Gastrocnemius medialis (tissue), 4 donors: ENCODE data around the gene TMEM207. TPM values are rescaled to one million over a fixed set of nuclear protein-coding genes. Genes with fewer than 3 reads are reported as not detected.
A peak's percentile ranks its signal among the peaks of the same experiment; 100 is the strongest.

Source experiments
- ATAC-seq, 2 donors: fragments of 150-250 bp; one replicate each; pipeline ENCODE4 v1.9.1; 2016
- DNase-seq, 2 donors: peaks; one replicate each; pipeline ENCODE4 v3.0.0-alpha.2; 2019
- H3K27ac ChIP-seq, 4 donors: fragments of 200-600 bp; sonication (generic); 1 replicate in 1 of 4; 2 replicates in 3 of 4; pipeline ENCODE4 v1.5.1; 2016 to 2018; ENCODE audit warnings: mild to moderate bottlenecking in 2 of 4, moderate library complexity in 1 of 4
- H3K27me3 ChIP-seq, 3 donors: fragments of 200-600 bp; sonication (generic) in 2 of 3; 1 replicate in 1 of 3; 2 replicates in 2 of 3; pipeline versions ENCODE4 v1.5.1 to v1.6.0; 2016 to 2019; ENCODE audit warnings: mild to moderate bottlenecking in 1 of 3, moderate library complexity in 1 of 3
- H3K36me3 ChIP-seq, 2 donors: fragments of 200-600 bp; sonication (generic) in 1 of 2; one replicate each; pipeline ENCODE4 v1.5.1; 2017 to 2018
- H3K4me1 ChIP-seq, 2 donors: fragments of 200-600 bp; sonication (generic) in 1 of 2; one replicate each; pipeline ENCODE4 v1.5.1; 2016 to 2017; ENCODE audit warnings: mild to moderate bottlenecking in 2 of 2
- H3K4me3 ChIP-seq, 4 donors: fragments of 200-600 bp; sonication (generic) in 3 of 4; 1 replicate in 1 of 4; 2 replicates in 3 of 4; pipeline ENCODE4 v1.5.1; 2016 to 2019; ENCODE audit warnings: mild to moderate bottlenecking in 2 of 4
- H3K9me3 ChIP-seq, 3 donors: fragments of 200-600 bp; sonication (generic) in 2 of 3; 1 replicate in 1 of 3; 2 replicates in 2 of 3; pipeline ENCODE4 v1.5.1; 2016 to 2019
- POLR2A ChIP-seq, 2 donors: fragments of 450-650 bp; IDR thresholded peaks; one replicate each; pipeline ENCODE4 v1.6.1; 2017; ENCODE audit warnings: antibody characterized with exemption in 2 of 2, mild to moderate bottlenecking in 2 of 2, moderate library complexity in 2 of 2
- in situ Hi-C, 4 donors: fragments of 200-750 bp; cut with MboI; loops; one replicate each; pipeline versions ENCODE4 v1.15.0 to v1.8.0; 2017; ENCODE audit warnings: low sequenced_read_pairs in 4 of 4
- intact Hi-C: fragments of 100-400 bp; cut with DNase I; formaldehyde crosslinking; loops from one replicate; pipeline ENCODE4 v1.15.1; 2023; ENCODE audit warnings: low total_unique reads
- total RNA-seq, 4 donors: library from RNA; depleted of rRNA; stranded (reverse); fragments of >200 nt; gene quantifications; one replicate each; pipeline versions ENCODE4 v1.1.0 to v1.2.3, GENCODE V29; 2016
- TF ChIP-seq, protein P1 (sequence below), 5 experiments: fragments of 450-650 bp in 3 of 5; fragments of 200-600 bp in 2 of 5; sonication (generic) in 2 of 5; IDR thresholded peaks in 4 of 5; conservative IDR thresholded peaks in 1 of 5; 1 replicate in 4 of 5; 2 replicates in 1 of 5; pipeline ENCODE4 v1.5.1; 2016 to 2019; ENCODE audit warnings: antibody characterized with exemption in 5 of 5, mild to moderate bottlenecking in 3 of 5, moderate library complexity in 3 of 5

The TMEM207 gene
- total RNA-seq, 4 donors from 2014 or later, result not detected

DNA sequence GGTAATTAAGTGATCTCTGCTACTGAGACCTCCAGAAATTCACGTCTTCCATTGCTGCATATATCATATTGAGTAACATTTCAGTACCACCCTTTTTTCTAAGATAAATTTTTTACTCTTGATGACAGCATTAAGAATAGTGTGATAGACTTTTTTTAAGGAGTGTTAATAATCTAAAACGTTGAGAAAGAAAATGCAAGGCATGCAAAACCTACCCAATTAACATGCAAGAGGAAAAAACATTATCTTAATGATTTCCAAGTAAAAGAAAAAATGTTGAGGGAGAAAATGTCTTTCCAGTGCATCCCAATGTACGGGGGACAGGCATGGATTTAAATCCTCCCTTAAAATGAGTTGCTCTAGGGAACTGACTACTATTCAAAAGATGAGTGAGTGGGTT lies 61.0 kb downstream of the TMEM207 start:
- H3K36me3 ChIP-seq, result no peaks in the 10 kb centered on the region
- in situ Hi-C loops (no loop called here), intact Hi-C loops (no loop called here)
- no peak for ATAC-seq
- TF ChIP-seq, protein P1, sequence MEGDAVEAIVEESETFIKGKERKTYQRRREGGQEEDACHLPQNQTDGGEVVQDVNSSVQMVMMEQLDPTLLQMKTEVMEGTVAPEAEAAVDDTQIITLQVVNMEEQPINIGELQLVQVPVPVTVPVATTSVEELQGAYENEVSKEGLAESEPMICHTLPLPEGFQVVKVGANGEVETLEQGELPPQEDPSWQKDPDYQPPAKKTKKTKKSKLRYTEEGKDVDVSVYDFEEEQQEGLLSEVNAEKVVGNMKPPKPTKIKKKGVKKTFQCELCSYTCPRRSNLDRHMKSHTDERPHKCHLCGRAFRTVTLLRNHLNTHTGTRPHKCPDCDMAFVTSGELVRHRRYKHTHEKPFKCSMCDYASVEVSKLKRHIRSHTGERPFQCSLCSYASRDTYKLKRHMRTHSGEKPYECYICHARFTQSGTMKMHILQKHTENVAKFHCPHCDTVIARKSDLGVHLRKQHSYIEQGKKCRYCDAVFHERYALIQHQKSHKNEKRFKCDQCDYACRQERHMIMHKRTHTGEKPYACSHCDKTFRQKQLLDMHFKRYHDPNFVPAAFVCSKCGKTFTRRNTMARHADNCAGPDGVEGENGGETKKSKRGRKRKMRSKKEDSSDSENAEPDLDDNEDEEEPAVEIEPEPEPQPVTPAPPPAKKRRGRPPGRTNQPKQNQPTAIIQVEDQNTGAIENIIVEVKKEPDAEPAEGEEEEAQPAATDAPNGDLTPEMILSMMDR (IDR thresholded peaks at IDR 0.05 in 4 of 5, conservative IDR thresholded peaks at IDR 0.05 in 1 of 5), result no peak
- TF ChIP-seq POLR2A (IDR thresholded peaks at IDR 0.05), result no peak
- DNase-seq, result no peak
- H3K4me1 ChIP-seq, result no peaks in the 10 kb centered on the region
- no peak overlapping the region for H3K4me3 ChIP-seq
- H3K9me3 ChIP-seq, result no peaks in the 10 kb centered on the region
- no peak overlapping the region for H3K27ac ChIP-seq
- H3K27me3 ChIP-seq, result no peaks in the 10 kb centered on the region

DNA sequence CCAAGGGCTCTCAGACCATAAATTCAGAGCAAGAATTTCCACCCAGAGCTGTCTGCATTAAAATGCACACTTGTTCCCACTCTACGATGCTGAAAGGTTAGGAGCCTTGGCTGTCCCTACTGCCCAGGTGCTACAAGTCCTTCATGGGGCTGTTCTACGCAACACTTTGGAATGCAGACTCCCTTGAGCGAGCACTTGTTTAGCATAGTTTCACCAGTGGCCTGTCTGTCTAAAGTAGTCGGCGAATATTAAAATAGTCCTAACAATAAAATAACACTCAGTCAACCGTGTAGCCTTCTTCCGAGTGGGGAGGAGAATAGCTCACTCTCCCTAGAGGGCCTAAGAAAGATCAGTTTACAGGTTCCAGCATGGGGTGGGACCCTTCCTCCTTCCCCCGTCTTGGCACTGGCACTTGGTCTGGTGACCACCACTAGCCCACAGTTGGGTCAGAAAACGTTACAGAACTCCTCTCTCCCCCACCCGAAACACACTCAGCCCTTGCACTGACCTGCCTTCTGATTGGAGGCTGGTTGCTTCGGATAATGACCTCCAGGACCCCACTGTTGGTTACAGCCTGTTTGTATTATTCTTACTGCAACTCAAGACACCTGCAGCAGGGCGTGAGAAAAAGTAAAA lies 62.0 kb downstream of the TMEM207 start, which contains the start of gene CLDN16:
Gene CLDN16 (plus strand): TSS at position 586 of the 636 bp plus-strand sequence. CDS start 167 bp downstream, outside the sequence.
- Histone ChIP-seq H3K4me1 (no peaks in the 10 kb centered on the region), H3K27ac (no peak within 1 kb of the TSS), H3K36me3 (no peaks in the 10 kb centered on the region), H3K27me3 (no peaks in the 10 kb centered on the region), H3K9me3 (no peaks in the 10 kb centered on the region), H3K4me3 (no peak within 1 kb of the TSS)
- DNase-seq (no peak), ATAC-seq (no peak)
- TF ChIP-seq, protein P1 (IDR thresholded peaks at IDR 0.05 in 4 of 5, conservative IDR thresholded peaks at IDR 0.05 in 1 of 5), result no peak
- TF ChIP-seq POLR2A (IDR thresholded peaks at IDR 0.05), result no peak
- in situ Hi-C loops (no loop called here), intact Hi-C loops (no loop called here)

DNA sequence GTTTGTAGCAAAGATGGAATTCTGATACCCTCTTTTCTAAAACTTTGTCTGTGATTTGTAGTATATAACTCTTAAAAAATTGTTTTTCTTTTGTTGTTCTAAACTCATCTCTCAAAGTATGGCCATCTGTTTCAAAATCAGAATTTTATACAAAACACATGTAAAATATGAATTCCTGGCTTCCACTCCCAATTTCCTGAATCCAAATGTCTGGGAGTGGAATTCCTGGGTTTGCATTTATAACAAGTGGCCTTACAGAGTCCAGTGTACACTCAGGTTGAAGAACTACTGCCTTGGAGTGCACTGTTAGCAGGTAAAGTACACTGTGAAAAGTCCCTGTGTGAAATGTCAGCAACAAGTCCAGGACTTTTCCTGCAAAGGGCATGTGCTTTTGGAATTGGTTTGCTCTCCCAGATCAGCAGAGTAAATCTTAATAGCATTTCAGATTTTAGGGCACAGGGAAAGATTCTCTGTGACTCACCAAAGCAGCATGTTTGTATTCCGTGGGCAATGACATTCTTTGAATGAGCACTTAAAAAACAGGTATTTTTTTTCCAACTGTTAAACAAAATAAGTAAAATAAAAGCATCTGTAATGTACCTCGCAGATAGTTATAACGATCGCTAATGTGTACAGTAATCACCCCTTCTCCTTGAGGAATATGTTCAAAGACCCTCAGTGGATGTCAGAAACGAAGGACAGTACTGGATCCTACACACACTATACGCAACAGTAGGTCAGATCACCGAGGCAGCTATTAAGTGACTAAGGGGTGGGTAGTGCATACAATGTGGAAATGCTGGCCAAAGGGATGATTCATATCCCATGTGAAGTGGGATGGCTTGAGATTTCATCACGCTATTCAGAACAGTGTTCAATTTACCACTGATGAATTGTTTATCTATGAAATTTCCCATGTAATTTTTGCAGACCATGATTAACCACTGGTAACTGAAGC lies 63.7 kb downstream of the TMEM207 start:
- Histone ChIP-seq H3K4me3 (no peak overlapping the region), H3K27ac (no peak overlapping the region), H3K27me3 (no peaks in the 10 kb centered on the region), H3K9me3 (no peaks in the 10 kb centered on the region), H3K4me1 (no peaks in the 10 kb centered on the region), H3K36me3 (no peaks in the 10 kb centered on the region)
- DNase-seq (no peak), ATAC-seq (no peak)
- in situ Hi-C loops, result no loop called here
- intact Hi-C loops, result no loop called here
- TF ChIP-seq, protein P1 (IDR thresholded peaks at IDR 0.05 in 4 of 5, conservative IDR thresholded peaks at IDR 0.05 in 1 of 5), result no peak
- no peak for TF ChIP-seq POLR2A (IDR thresholded peaks at IDR 0.05)

DNA sequence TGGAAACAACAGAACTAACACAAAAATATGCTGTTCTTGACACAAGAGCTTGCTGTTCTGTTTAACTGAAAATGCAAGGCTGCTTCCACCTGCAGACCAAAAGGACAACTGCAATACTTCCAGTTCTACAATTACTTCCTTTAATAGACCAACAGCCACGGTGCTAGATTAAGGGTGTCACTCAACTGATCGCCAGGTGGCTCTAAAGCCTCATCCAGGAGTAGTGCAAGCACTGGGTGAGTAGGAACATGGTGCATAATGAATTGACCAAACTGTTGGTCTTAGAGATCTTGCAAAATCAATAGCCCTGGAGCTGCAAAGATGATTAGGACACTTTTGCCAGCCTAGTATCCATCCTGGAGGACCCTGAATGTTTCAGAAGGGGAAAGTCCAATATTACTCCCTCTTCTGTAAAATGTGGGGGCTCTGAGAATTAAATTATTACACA lies 65.4 kb downstream of the TMEM207 start:
- ATAC-seq (peak; percentile 56 to 94), DNase-seq (peak; percentile 9 to 39)
- H3K27ac ChIP-seq, result no peak overlapping the region
- no peaks in the 10 kb centered on the region for H3K27me3 ChIP-seq
- intact Hi-C loops, result no loop called here
- TF ChIP-seq POLR2A (IDR thresholded peaks at IDR 0.05), result no peak
- TF ChIP-seq, protein P1 (IDR thresholded peaks at IDR 0.05 in 4 of 5, conservative IDR thresholded peaks at IDR 0.05 in 1 of 5), result peak in 4 of 5 experiments; percentile 5 to 45 (median 18)
- in situ Hi-C loops, result no loop called here
- no peaks in the 10 kb centered on the region for H3K4me1 ChIP-seq
- H3K4me3 ChIP-seq, result no peak overlapping the region
- H3K36me3 ChIP-seq, result no peaks in the 10 kb centered on the region
- no peaks in the 10 kb centered on the region for H3K9me3 ChIP-seq
